Keratinocyte (primary cell): ENCODE measurements around the gene SLC2A11. TPM values are rescaled to one million over a fixed set of nuclear protein-coding genes. Genes with fewer than 3 reads are reported as not detected.
A peak's percentile ranks its signal among the peaks of the same experiment; 100 is the strongest.

Experiments used
- DNase-seq: peaks from one replicate; pipeline ENCODE4 v3.0.0-alpha.2; 2011; ENCODE audit warnings: low read depth, missing footprints, low spot score
- FAIRE-seq: peaks from 2 replicates; lab custom pipeline; 2011; peaks lifted over from hg19 to GRCh38; lab: Jason Lieb, UNC
- H2AFZ ChIP-seq: 2 replicates; pipeline ENCODE4 v1.6.0; 2012; ENCODE audit warnings: low read length, control low read depth, inconsistent platforms; ENCODE audit not compliant: control insufficient read depth
- H3K27ac ChIP-seq: 2 replicates; pipeline ENCODE4 v1.5.1; 2011; ENCODE audit warnings: low read length; ENCODE audit not compliant: control insufficient read depth, insufficient read depth
- H3K27me3 ChIP-seq: 3 replicates; pipeline ENCODE4 v1.6.0; 2011; ENCODE audit warnings: low read length; ENCODE audit not compliant: control insufficient read depth, insufficient read depth; ENCODE audit errors: extremely low read depth
- H3K36me3 ChIP-seq, 2 experiments: 2 replicates in 1 of 2; 3 replicates in 1 of 2; pipeline ENCODE4 v1.5.1; 2011; ENCODE audit warnings: low read length in 2 of 2, mild to moderate bottlenecking in 1 of 2; ENCODE audit not compliant: control insufficient read depth in 2 of 2, insufficient read depth in 2 of 2; ENCODE audit errors: extremely low read depth in 1 of 2
- H3K4me1 ChIP-seq: 3 replicates; pipeline ENCODE4 v1.5.1; 2011; ENCODE audit warnings: low read length; ENCODE audit not compliant: control insufficient read depth, insufficient read depth; ENCODE audit errors: extremely low read depth
- H3K4me2 ChIP-seq: 3 replicates; pipeline ENCODE4 v1.6.0; 2011; ENCODE audit warnings: low read depth, low read length; ENCODE audit not compliant: control insufficient read depth, insufficient read depth; ENCODE audit errors: extremely low read depth
- H3K4me3 ChIP-seq, 3 experiments: fragments of 200-600 bp in 1 of 3; sonication (generic) in 1 of 3; 2 replicates in 2 of 3; 3 replicates in 1 of 3; pipeline ENCODE4 v1.5.1; 2011 to 2016; ENCODE audit warnings: low read length in 3 of 3, mild to moderate bottlenecking in 3 of 3, control low read depth in 2 of 3, inconsistent platforms in 1 of 3, low read depth in 1 of 3, mixed read lengths in 1 of 3, mixed run types in 1 of 3, moderate library complexity in 1 of 3; ENCODE audit not compliant: control insufficient read depth in 2 of 3, insufficient read depth in 2 of 3; ENCODE audit errors: extremely low read depth in 1 of 3
- H3K79me2 ChIP-seq: 2 replicates; pipeline ENCODE4 v1.6.0; 2012; ENCODE audit warnings: low read length; ENCODE audit not compliant: control insufficient read depth, insufficient read depth
- H3K9ac ChIP-seq: 3 replicates; pipeline ENCODE4 v1.6.0; 2011; ENCODE audit warnings: low read length; ENCODE audit not compliant: control insufficient read depth, insufficient read depth; ENCODE audit errors: extremely low read depth
- H3K9me1 ChIP-seq: 3 replicates; pipeline ENCODE4 v1.6.0; 2011; ENCODE audit warnings: low read length; ENCODE audit not compliant: control insufficient read depth, insufficient read depth; ENCODE audit errors: extremely low read depth
- H3K9me3 ChIP-seq: 2 replicates; pipeline ENCODE4 v1.5.1; 2012; ENCODE audit warnings: low read depth, low read length; ENCODE audit not compliant: control insufficient read depth
- H4K20me1 ChIP-seq: 3 replicates; pipeline ENCODE4 v1.6.0; 2011; ENCODE audit warnings: low read length; ENCODE audit not compliant: control insufficient read depth, insufficient read depth; ENCODE audit errors: extremely low read depth
- CTCF ChIP-seq, 3 experiments: IDR thresholded peaks in 1 of 3; conservative IDR thresholded peaks in 1 of 3; optimal IDR thresholded peaks in 1 of 3; 2 replicates in 2 of 3; 3 replicates in 1 of 3; pipeline versions ENCODE3 to v1.5.1; 2011; ENCODE audit warnings: low read length in 3 of 3, mild to moderate bottlenecking in 3 of 3, moderate library complexity in 2 of 3, control low read depth in 1 of 3, inconsistent platforms in 1 of 3; ENCODE audit not compliant: insufficient read depth in 2 of 3; ENCODE audit errors: extremely low read depth in 1 of 3
- EZH2 ChIP-seq: IDR thresholded peaks from one replicate; pipeline ENCODE4 v1.6.1; 2012; ENCODE audit warnings: inconsistent platforms, mild to moderate bottlenecking, low read length, moderate library complexity
- dilution Hi-C: fragments of 300-500 bp; cut with MboI; formaldehyde crosslinking; loops from one replicate; pipeline ENCODE4 v1.7.0; 2020; ENCODE audit warnings: low sequenced_read_pairs; ENCODE audit not compliant: extremely low pct_ligation_motif_present
- polyA plus RNA-seq, 5 experiments: library from polyadenylated mRNA; depleted of rRNA in 3 of 5; stranded (reverse) in 3 of 5; stranded (forward) in 1 of 5; unstranded in 1 of 5; fragments of >200 nt; gene quantifications; 1 replicate in 1 of 5; 2 replicates in 3 of 5; 3 replicates in 1 of 5; pipeline versions ENCODE4 v1.2.1 to v1.2.3, GENCODE V29; 2011 to 2012; ENCODE audit warnings: missing spikeins in 2 of 5, low read depth in 1 of 5, low replicate concordance in 1 of 5

SLC2A11 gene
- polyA plus RNA-seq, 1 donor (not counting 4 experiments of a cell fraction or from before 2014, with no cell fraction given): 6.0 TPM

- Histone ChIP-seq H3K4me3 (peak overlapping the region; percentile 72 to 84 (median 82)), H3K4me1 (peaks cover 15% of the 10 kb centered on the region), H3K79me2 (peaks cover 19% of the 10 kb centered on the region), H3K4me2 (peak overlapping the region; percentile 83), H2AFZ (no peak overlapping the region), H3K9me1 (no peaks in the 10 kb centered on the region), H4K20me1 (peaks cover 6% of the 10 kb centered on the region), H3K9me3 (no peaks in the 10 kb centered on the region), H3K27ac (peak overlapping the region; percentile 81), H3K36me3 (peaks cover 19 to 23% of the 10 kb centered on the region in 2 experiments), H3K27me3 (no peaks in the 10 kb centered on the region), H3K9ac (peak overlapping the region; percentile 88)
- TF ChIP-seq EZH2 (no peak), CTCF (optimal IDR thresholded peaks at IDR 0.05 in 1 of 3, IDR thresholded peaks at IDR 0.05 in 1 of 3, conservative IDR thresholded peaks at IDR 0.05 in 1 of 3; ENCODE audit: extremely low read depth in 1 of 3, insufficient read depth in 2 of 3, low read length in 3 of 3) (peak; percentile 59 to 63 (median 62))
- FAIRE-seq (no peak), DNase-seq (peak; percentile 49)
- dilution Hi-C loops: no loop called here
These were observed 37.3 kb downstream of the SLC2A11 start for GRCh38 chr22:23894710-23895598.

- peaks cover 15% of the 10 kb centered on the region for H3K4me1 ChIP-seq
- FAIRE-seq (no peak), DNase-seq (no peak)
- H3K9me3 ChIP-seq: no peaks in the 10 kb centered on the region
- peaks cover 19% of the 10 kb centered on the region for H3K79me2 ChIP-seq
- H3K9ac ChIP-seq: peak overlapping the region; percentile 88
- TF ChIP-seq CTCF (optimal IDR thresholded peaks at IDR 0.05 in 1 of 3, IDR thresholded peaks at IDR 0.05 in 1 of 3, conservative IDR thresholded peaks at IDR 0.05 in 1 of 3; ENCODE audit: extremely low read depth in 1 of 3, insufficient read depth in 2 of 3, low read length in 3 of 3) (no peak), EZH2 (no peak)
- H3K27me3 ChIP-seq: no peaks in the 10 kb centered on the region
- H4K20me1 ChIP-seq: peaks cover 6% of the 10 kb centered on the region
- H3K27ac ChIP-seq: peak overlapping the region; percentile 81
- peak overlapping the region; percentile 83 for H3K4me2 ChIP-seq
- no peak overlapping the region for H2AFZ ChIP-seq
- H3K9me1 ChIP-seq: no peaks in the 10 kb centered on the region
- dilution Hi-C loops: no loop called here
- H3K4me3 ChIP-seq: peak overlapping the region; percentile 72 to 84 (median 82)
- peaks cover 19 to 23% of the 10 kb centered on the region in 2 experiments for H3K36me3 ChIP-seq
These were observed 38.0 kb downstream of the SLC2A11 start for GRCh38 chr22:23895599-23896144.
